ENCODE measurements around the gene NSD1.

DNA sequence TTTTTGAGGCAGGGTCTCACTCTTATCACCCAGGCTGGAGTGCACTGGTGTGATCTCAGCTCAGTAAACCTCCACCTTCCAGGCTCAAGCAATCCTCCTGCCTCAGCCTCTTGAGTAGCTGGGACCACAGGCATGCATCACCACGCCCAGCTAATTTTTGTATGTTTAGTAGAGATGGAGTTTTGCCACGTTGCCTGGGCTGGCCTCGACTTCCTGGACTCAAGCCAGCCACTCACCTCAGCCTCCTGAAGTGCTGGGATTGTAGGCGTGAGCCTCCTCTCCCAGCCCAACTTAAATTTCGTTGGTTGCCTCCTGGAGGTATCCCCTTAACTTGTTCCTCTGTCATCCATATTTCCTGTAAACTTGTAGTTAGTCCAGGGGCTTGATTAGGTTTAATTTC is 122.7 kb downstream of the NSD1 start:
- TF ChIP-seq POLR2AphosphoS5 (IDR thresholded peaks at IDR 0.05; ENCODE audit: insufficient read depth in 1 of 2, low read depth in 1 of 2) (no peak), CTCF (IDR thresholded peaks at IDR 0.05) (no peak)

All from vagina (tissue), 2 donors.